CD14-positive monocyte (primary cell): ENCODE results near the gene MFGE8. TPM values are rescaled to one million over a fixed set of nuclear protein-coding genes. Genes with fewer than 3 reads are reported as not detected.

Experiments used
- DNase-seq, 3 donors: peaks; one replicate each; pipeline ENCODE4 v3.0.0-alpha.2; 2011 to 2022
- H2AFZ ChIP-seq: 2 replicates; pipeline ENCODE4 v1.6.0; 2012; ENCODE audit warnings: mild to moderate bottlenecking, low read depth, low read length, inconsistent platforms; ENCODE audit not compliant: insufficient read depth, poor library complexity, severe bottlenecking
- H3K27ac ChIP-seq, 2 donors: 1 replicate in 1 of 2; 2 replicates in 1 of 2; pipeline ENCODE4 v1.5.1; 2012 to 2013; ENCODE audit warnings: low read length in 2 of 2, control low read depth in 1 of 2, inconsistent platforms in 1 of 2, low read depth in 1 of 2, mild to moderate bottlenecking in 1 of 2
- H3K27me3 ChIP-seq, 2 donors: one replicate each; pipeline versions ENCODE4 v1.6.0 to v1.6.1; 2011 to 2013; ENCODE audit warnings: low read length in 2 of 2; ENCODE audit not compliant: control insufficient read depth in 2 of 2, insufficient read depth in 2 of 2
- H3K36me3 ChIP-seq, 2 donors: replicated peaks in 1 of 2; 1 replicate in 1 of 2; 2 replicates in 1 of 2; pipeline versions ENCODE4 v1.5.1 to v1.6.1; 2012 to 2013; ENCODE audit warnings: low read length in 2 of 2, control low read depth in 1 of 2, inconsistent platforms in 1 of 2, mild to moderate bottlenecking in 1 of 2; ENCODE audit not compliant: insufficient read depth in 2 of 2, control insufficient read depth in 1 of 2
- H3K4me1 ChIP-seq, 2 donors: 1 replicate in 1 of 2; 2 replicates in 1 of 2; pipeline versions ENCODE4 v1.5.1 to v1.6.1; 2012 to 2013; ENCODE audit warnings: low read length in 2 of 2, control low read depth in 1 of 2, inconsistent platforms in 1 of 2, mild to moderate bottlenecking in 1 of 2, moderate library complexity in 1 of 2; ENCODE audit not compliant: insufficient read depth in 2 of 2, control insufficient read depth in 1 of 2
- H3K4me2 ChIP-seq: replicated peaks from 2 replicates; pipeline ENCODE3; 2012; ENCODE audit warnings: low read length, moderate library complexity, mild to moderate bottlenecking; ENCODE audit not compliant: poor library complexity, severe bottlenecking; ENCODE audit errors: extremely low read depth
- H3K4me3 ChIP-seq, 3 experiments: fragments of 200-600 bp in 1 of 3; sonication (generic) in 1 of 3; replicated peaks in 1 of 3; 1 replicate in 2 of 3; 2 replicates in 1 of 3; pipeline ENCODE4 v1.5.1; 2011 to 2013; ENCODE audit warnings: low read length in 3 of 3, mild to moderate bottlenecking in 3 of 3, control low read depth in 2 of 3, low read depth in 2 of 3, inconsistent platforms in 1 of 3, moderate library complexity in 1 of 3
- H3K79me2 ChIP-seq: 2 replicates; pipeline ENCODE4 v1.6.0; 2012; ENCODE audit warnings: mild to moderate bottlenecking, control low read depth, inconsistent platforms, low read length, moderate library complexity; ENCODE audit not compliant: insufficient read depth
- H3K9ac ChIP-seq: 2 replicates; pipeline ENCODE4 v1.6.0; 2017; ENCODE audit warnings: low read length, mild to moderate bottlenecking; ENCODE audit not compliant: insufficient read depth, poor library complexity, severe bottlenecking
- H3K9me3 ChIP-seq, 2 donors: replicated peaks in 1 of 2; 1 replicate in 1 of 2; 2 replicates in 1 of 2; pipeline versions ENCODE4 v1.5.1 to v1.6.1; 2012 to 2013; ENCODE audit warnings: low read length in 2 of 2, control low read depth in 1 of 2; ENCODE audit not compliant: control insufficient read depth in 1 of 2, insufficient read depth in 1 of 2
- H4K20me1 ChIP-seq: 2 replicates; pipeline ENCODE4 v1.6.0; 2012; ENCODE audit warnings: mild to moderate bottlenecking, low read length, control low read depth, moderate library complexity; ENCODE audit not compliant: insufficient read depth
- H3K27ac Mint-ChIP-seq, 7 donors: one replicate each; pipeline ENCODE4 v1.8.0; 2020; ENCODE audit warnings: mild to moderate bottlenecking in 7 of 7, mixed read lengths in 7 of 7, moderate library complexity in 6 of 7, inconsistent platforms in 2 of 7
- H3K27me3 Mint-ChIP-seq, 3 donors: one replicate each; pipeline ENCODE4 v1.8.0; 2021 to 2022; ENCODE audit warnings: low read depth in 3 of 3, mild to moderate bottlenecking in 3 of 3, mixed read lengths in 3 of 3, moderate library complexity in 3 of 3, inconsistent platforms in 1 of 3
- H3K36me3 Mint-ChIP-seq, 2 donors: one replicate each; pipeline ENCODE4 v1.8.0; 2020; ENCODE audit warnings: mixed read lengths in 2 of 2, inconsistent platforms in 1 of 2, mild to moderate bottlenecking in 1 of 2
- H3K4me1 Mint-ChIP-seq: one replicate; pipeline ENCODE4 v1.8.0; 2020; ENCODE audit warnings: mild to moderate bottlenecking, mixed read lengths
- H3K4me3 Mint-ChIP-seq, 2 donors: one replicate each; pipeline ENCODE4 v1.8.0; 2020; ENCODE audit warnings: mild to moderate bottlenecking in 2 of 2, mixed read lengths in 2 of 2, moderate library complexity in 1 of 2
- H3K9me3 Mint-ChIP-seq, 7 donors: one replicate each; pipeline ENCODE4 v1.8.0; 2020 to 2022; ENCODE audit warnings: mixed read lengths in 7 of 7, mild to moderate bottlenecking in 6 of 7, moderate library complexity in 6 of 7, inconsistent platforms in 2 of 7
- CTCF ChIP-seq: fragments of 200-600 bp; IDR thresholded peaks from one replicate; pipeline ENCODE4 v1.8.0; 2022; ENCODE audit warnings: antibody characterized with exemption, mild to moderate bottlenecking
- WGBS: methylation state at CpG from one replicate; pipeline ENCODE4 v1.1.5; 2013; ENCODE audit warnings: missing lambda C conversion rate; ENCODE audit not compliant: insufficient coverage; 5-methylcytosine and 5-hydroxymethylcytosine counted together
- intact Hi-C, 2 donors: fragments of 100-400 bp; cut with micrococcal nuclease; formaldehyde crosslinking; loops; one replicate each; pipeline versions ENCODE4 v1.15.0 to v1.15.1; 2023
- polyA plus RNA-seq, 3 donors: library from polyadenylated mRNA; depleted of rRNA in 1 of 3; unstranded in 2 of 3; stranded (reverse) in 1 of 3; fragments of 300-500 nt in 2 of 3; fragments of >200 nt in 1 of 3; fragmentation: Illumina TruSeq in 2 of 3; gene quantifications; 1 replicate in 2 of 3; 2 replicates in 1 of 3; pipeline ENCODE4 v1.2.3, GENCODE V29; 2012 to 2021

MFGE8 gene
- polyA plus RNA-seq, 3 donors: 2.7 TPM; not detected in 2

- H3K36me3 Mint-ChIP-seq: no peaks in the 10 kb centered on the region
Measured at GRCh38 chr15:88881775-88882174, 31.4 kb downstream of the MFGE8 start.

GRCh38 chr15:88880944-88881740 lies 32.0 kb downstream of the MFGE8 start:
- Histone ChIP-seq H3K4me2 (no peak overlapping the region), H3K4me1 (no peaks in the 10 kb centered on the region), H3K79me2 (no peaks in the 10 kb centered on the region), H3K27me3 (no peaks in the 10 kb centered on the region), H4K20me1 (no peaks in the 10 kb centered on the region), H2AFZ (no peak overlapping the region), H3K9me3 (no peaks in the 10 kb centered on the region), H3K27ac (no peak overlapping the region), H3K9ac (no peak overlapping the region), H3K4me3 (no peak overlapping the region), H3K36me3 (no peaks in the 10 kb centered on the region)
- peak overlapping the region in 1 of 7 donors; percentile 32 for H3K27ac Mint-ChIP-seq
- DNase-seq: no peak
- no peaks in the 10 kb centered on the region for H3K4me1 Mint-ChIP-seq
- peaks cover 0 to 5% (median 5%) of the 10 kb centered on the region in 3 donors for H3K27me3 Mint-ChIP-seq
- H3K4me3 Mint-ChIP-seq: no peak overlapping the region
- 96% methylated on average over 26 of the region's 31 CpGs for WGBS
- H3K36me3 Mint-ChIP-seq: no peaks in the 10 kb centered on the region
- TF ChIP-seq CTCF: no peak
- no peaks in the 10 kb centered on the region for H3K9me3 Mint-ChIP-seq
- intact Hi-C loops: no loop called here

More at GRCh38 chr15:88881775-88882174, 31.4 kb downstream of the MFGE8 start:
- H3K4me1 Mint-ChIP-seq: no peaks in the 10 kb centered on the region
- Histone ChIP-seq H3K4me1 (no peaks in the 10 kb centered on the region), H3K4me3 (no peak overlapping the region), H3K9me3 (no peaks in the 10 kb centered on the region), H3K27me3 (no peaks in the 10 kb centered on the region), H3K27ac (no peak overlapping the region), H3K79me2 (no peaks in the 10 kb centered on the region), H4K20me1 (no peaks in the 10 kb centered on the region), H3K36me3 (no peaks in the 10 kb centered on the region), H3K4me2 (no peak overlapping the region), H3K9ac (no peak overlapping the region), H2AFZ (no peak overlapping the region)
- no peak for TF ChIP-seq CTCF
- no peaks in the 10 kb centered on the region for H3K9me3 Mint-ChIP-seq
- WGBS: 100% methylated on average over 2 of the region's 3 CpGs
- no peak for DNase-seq
- no peak overlapping the region for H3K27ac Mint-ChIP-seq
- H3K4me3 Mint-ChIP-seq: no peak overlapping the region
- H3K27me3 Mint-ChIP-seq: peaks cover 0 to 5% (median 4%) of the 10 kb centered on the region in 3 donors
- intact Hi-C loops: no loop called here
